HG02852 (cell line): ENCODE data around the gene CEACAM20.
A peak's percentile ranks its signal among the peaks of the same experiment; 100 is the strongest.
"Not testable (repeated sequence)": the region's sequence is repeated elsewhere in the genome, so short reads cannot be mapped to it uniquely, and the experiment has no call there.

Experiments used
- ATAC-seq: cut with Tn5 transposase; IDR thresholded peaks from one replicate; pipeline ENCODE4 v1.9.1; 2021; ENCODE audit warnings: mild to moderate bottlenecking, moderate library complexity; ENCODE audit not compliant: unreplicated experiment

Gene CEACAM20

GRCh38 chr19:44549507-44549906, 20.0 kb upstream of the CEACAM20 start:
- no peak for ATAC-seq

GRCh38 chr19:44548736-44549135, 19.3 kb upstream of the CEACAM20 start:
- ATAC-seq: no peak

GRCh38 chr19:44544031-44544430, 14.6 kb upstream of the CEACAM20 start:
- no peak for ATAC-seq

DNA sequence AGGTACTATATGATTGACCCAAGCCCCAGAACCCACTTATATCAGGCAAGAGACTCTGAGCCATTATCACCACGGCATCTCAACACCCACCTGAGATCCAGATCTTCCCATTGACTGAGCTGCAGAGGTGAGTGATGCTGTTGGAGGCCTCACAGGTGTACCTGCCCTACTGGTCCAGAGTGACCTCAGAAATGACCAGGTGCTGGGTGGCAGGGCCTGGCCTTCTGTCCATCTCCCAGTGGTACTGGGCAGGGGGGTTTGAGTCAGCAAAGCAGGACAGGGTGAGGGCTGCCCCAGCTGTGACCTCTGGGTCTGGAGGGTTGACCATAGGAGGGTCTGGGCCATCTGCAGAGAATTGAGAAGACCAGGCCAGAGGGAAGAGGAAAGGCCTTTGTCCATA, 13.2 kb upstream of the CEACAM20 start:
- ATAC-seq: no peak

DNA sequence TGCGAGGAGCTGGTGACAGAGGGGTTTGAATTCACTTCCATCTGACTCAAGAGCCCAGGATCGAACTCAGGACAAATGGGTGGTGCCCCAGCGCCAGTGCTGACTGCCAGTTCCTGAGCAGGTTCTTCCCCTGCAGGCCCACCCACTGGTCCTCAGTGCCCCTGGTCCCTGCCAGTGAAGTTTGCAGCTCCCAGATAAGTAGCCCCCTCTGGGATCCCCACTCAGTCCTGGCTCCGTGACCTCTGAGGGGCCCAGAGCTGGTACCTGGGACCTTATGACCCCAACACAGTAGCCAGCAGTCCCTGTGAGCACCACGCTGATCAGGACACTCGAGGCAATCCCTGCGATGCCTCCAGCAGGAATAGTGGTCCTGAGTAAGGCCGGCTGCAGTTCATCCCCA, 11.3 kb upstream of the CEACAM20 start:
- ATAC-seq: no peak

GRCh38 chr19:44539991-44540390, 10.5 kb upstream of the CEACAM20 start:
- ATAC-seq: no peak

DNA sequence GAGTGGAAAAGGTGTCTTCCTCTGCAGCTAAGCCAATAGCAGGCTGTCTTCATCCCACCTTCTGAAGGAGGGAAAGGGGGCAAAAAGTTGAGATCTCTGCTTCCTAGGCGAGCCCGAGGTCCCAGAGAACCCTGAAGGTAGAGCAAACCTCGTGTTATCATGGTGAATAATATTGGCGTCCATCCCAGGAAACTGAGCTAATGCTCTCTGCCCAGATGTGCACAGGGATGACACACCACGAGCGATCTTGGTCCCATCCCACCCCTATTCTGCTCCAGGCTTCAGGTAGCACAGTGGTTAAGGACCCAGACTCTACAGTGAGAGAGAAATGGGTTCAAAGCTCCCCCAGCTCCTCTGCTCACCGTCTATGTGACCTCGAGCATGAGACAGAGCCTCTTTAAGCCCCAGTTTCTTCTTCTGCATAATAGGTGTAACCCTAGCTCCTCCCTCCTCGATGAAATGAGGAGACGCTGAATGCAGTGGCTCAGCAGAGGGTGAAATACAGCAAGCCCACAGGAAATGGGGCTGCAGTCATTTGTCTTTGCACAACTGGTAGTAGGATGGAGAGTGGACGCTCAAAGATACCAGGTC, 9.9 kb upstream of the CEACAM20 start:
- no peak for ATAC-seq

- not testable (repeated sequence) for ATAC-seq
Measured at GRCh38 chr19:44535361-44535760, 5.9 kb upstream of the CEACAM20 start.

GRCh38 chr19:44532819-44533218, 3.3 kb upstream of the CEACAM20 start:
- ATAC-seq: no peak

GRCh38 chr19:44530777-44531176, 1.3 kb upstream of the CEACAM20 start:
- ATAC-seq: no peak

DNA sequence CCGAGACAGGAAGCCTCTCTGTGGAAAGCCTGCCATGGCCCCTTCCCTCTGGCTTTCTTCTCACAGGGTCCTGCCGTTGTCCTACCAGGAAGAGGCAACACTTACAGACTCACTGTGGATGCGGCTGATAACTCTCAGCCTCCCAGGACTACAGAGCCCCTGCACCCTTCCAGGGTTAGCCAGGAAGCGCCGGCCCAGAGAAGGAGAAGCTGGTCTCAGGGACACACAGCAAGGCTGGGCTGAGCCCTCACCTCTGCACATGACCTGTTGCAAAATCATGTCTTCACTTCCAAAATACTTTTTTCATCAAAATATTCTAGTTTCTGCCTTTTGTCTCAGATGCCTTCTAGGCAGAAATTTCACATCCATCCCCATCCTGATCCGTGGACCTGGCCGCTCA, 1.9 kb downstream of the CEACAM20 start:
- ATAC-seq: no peak

DNA sequence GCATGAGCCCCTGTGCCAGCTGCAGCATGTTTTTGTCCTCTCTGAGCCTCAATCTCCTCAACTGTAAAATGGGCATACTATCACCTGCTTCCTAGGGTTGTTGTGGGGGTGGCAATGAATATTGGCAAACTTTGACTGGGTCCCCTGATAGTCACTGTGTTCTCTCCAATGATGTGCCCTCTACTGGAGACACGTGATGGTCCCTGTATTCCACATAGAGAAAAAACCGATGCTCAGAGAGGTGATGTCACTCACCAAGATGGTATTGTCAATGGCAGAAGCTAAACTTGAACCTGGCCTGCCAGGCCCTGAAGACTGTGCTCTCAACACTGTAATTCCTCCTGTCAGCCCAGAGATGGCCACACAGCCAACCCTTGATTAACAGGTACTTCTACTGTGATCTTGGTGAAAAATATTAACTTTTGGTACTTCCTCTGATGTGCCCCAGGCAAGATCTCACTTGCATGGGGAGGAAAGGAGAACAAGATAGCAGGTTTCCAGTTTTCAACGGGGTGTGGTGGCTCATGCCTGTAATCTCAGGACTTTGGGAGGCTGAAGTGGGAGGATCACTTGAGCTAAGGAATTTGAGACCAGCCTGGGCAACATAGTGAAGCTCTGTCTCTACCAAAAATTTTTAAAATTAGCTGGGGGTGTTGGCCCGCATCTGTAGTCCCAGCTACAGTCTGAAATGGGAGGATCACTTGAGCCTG, 3.6 kb downstream of the CEACAM20 start:
- no peak for ATAC-seq

- no peak for ATAC-seq
Measured at GRCh38 chr19:44521370-44521769, 8.1 kb downstream of the CEACAM20 start.

GRCh38 chr19:44517146-44517545, 12.3 kb downstream of the CEACAM20 start:
- ATAC-seq: no peak

DNA sequence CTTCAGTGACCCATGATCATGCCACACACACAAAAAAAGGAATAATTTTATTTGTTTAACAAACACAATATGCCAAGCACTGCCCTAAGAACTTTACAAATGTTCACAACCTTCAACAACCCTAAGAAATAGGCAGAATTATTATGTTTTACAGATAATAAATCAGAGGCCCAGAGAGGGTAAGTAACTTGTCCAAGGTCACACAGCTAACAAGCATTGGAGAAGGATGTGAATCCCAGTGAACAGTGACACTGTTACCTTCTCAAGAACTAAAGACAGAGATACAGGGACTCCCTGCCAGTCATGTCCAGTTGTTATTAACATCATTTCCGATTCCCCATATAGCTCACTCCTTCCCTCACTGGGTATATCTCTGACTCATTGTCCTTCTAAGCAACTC, 13.6 kb downstream of the CEACAM20 start:
- no peak for ATAC-seq

- no peak for ATAC-seq
Measured at GRCh38 chr19:44515031-44515430, 14.4 kb downstream of the CEACAM20 start.

DNA sequence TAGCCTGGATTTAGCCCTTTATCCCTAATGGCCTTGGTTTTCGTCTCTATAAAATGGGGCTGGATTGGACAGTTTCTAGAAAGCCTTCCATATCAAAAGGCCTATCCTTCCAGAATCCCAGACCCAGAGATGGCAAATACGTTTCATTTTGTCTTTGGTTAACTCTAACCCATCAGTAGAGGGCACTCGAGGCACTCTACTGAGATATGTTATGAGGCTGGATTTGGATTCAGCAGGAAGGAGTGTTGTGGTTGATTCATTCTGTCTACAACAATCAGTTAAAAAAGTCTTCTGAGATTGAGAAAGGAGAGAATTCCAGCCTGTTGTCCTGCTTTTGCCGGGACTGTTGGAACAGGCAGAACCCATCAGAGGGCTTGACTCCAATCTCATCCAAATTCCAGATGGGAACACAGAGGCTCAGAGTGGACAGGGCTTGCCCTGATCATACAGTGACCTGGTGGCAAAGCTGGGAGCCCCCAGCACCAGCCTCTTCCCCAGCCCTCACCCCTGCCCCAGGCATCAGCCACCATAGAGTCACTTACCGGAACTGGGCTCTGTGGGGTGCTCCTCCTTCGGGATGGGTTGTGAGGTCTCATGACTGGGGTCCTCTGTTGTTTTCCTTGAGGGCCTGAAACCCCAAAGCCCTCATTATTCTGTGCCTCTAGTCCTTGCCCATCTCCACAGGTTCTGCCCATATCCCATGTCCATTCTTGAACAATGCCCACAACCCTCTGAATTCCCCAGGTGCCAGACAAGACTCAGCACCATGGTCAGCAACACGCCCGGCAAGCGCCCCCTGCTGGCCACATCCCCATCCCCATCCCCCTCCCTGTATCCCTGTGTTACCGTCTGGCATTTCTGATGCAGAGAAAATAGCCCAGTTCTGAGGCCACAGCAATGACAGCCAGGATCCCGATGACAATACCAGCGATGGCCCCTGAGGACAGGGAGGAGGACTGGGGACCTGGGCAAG, 16.9 kb downstream of the CEACAM20 start:
- ATAC-seq: no peak

DNA sequence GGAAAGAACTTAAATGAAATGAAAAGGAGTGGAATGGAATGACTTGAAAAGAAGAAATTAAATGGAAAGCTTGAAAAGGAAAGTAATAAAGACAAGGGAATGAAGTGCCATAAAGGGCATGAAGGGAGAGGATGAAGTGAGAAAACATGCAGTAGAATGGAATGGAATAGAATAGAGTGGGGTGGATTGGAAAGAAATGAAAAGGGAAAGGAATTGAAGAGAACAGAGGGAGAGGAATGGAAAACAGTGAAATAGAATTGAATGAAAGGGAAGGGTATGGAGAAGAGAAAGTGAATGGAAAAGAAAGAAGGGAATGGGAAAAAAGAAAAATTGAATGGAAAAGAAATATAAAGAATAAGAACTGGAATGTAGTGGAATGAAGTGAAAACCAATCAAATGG, 20.0 kb downstream of the CEACAM20 start:
- no peak for ATAC-seq

DNA sequence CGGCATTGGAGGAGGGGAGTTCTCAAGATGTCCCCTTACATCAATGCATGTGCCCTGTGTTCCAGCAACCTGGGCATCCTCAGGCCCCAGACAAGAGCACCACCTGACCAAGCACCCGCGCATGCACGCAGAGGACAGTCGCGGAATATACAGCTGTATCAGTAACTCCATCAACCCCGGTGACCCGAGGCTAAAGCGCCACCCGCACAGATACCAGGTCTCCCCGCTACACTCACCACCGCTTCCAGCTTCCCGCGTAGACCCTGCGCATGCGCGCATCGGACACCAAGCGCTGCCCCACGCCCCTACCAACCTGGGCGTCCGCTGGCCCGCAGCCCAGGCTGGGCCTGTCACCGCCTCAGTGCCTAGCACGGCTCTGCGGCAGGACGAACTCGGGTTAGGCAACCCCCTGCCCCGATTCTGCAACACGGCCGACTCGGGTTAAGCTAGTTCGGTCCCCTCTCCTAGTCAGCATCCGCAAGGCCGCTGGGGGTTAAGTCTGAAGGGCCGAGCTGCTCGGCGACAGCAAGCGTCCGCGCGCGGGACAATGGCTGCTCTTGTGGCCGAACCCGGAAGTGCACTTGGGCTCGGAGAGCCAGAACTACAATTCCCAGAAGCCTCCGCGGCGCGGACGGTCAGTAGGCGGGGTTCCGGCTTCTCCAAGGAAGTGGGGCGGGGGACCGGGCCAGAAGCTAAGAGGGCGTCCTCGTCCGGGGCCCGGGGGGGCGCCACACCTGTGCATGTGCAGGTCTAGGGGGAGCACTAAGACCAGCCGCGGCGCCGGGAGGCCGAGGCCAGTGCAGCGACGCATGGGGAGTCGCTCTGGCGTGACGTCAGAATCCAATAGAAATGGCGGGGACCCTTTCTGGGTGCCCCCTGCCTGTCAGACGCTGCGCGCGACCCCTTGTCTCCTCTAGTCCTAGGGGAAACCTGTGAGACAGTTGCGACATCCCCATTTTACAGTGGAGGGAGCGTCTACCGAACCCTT, 29.2 kb downstream of the CEACAM20 start, which contains the start of gene ZNF180:
Gene ZNF180 (minus strand): TSS at position 561 of the 988 bp plus-strand sequence. CDS start 3,188 bp downstream, outside the sequence.
- ATAC-seq: peak; percentile 88

DNA sequence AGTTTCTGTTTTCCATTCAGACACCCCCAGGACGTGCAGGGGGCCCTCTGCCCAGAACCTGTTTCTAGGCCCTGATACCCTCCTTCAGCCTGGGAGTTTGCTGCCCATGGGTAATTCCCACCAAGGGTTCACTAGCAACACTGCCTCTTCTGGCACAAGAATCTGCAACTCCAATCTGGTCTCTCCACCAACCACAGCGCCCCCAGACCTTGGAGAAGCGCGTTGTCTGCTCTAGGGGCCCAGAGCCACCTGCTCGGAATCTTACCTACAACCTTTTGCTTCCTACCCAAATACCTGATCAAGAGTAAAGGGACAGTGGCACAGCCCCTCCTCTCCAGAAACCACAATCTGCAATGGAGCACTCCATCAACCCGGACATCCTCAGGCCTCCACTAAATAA, 29.9 kb downstream of the CEACAM20 start:
- ATAC-seq: no peak
